ENCODE results near the gene NEUROG1.
"Not testable (repeated sequence)": the region's sequence is repeated elsewhere in the genome, so short reads cannot be mapped to it uniquely, and the experiment has no call there.

NEUROG1 gene

DNA sequence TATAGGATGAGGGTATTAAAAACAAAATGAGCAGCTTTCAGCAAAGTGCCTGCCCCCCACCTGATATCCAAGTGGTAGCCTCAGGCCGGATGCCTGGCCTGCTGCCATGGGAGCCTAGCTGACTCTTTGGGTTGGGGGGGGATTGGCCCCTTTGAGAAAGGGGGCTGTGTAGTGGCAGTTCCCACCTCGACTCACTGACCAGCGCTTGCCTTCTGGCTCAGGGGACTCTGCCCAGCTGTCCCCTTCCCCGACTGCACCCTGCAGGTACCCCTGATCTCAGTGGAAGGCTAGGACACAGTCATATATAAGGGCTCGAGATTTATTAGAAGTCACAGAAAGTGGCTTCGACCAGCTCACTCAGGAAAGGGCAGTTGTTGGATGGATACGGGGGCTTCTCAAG lies 1.5 kb upstream of the NEUROG1 start:
- DNase-seq, result no peak

- no peak for DNase-seq
These were observed 344 bp downstream of the NEUROG1 start for GRCh38 chr5:135535420-135535819.

- no peak for DNase-seq
These were observed 950 bp downstream of the NEUROG1 start for GRCh38 chr5:135534609-135535419.

- no peak for DNase-seq
These were observed 2.0 kb downstream of the NEUROG1 start for GRCh38 chr5:135533794-135534193.

GRCh38 chr5:135533334-135533733 lies 2.4 kb downstream of the NEUROG1 start:
- no peak for DNase-seq

DNA sequence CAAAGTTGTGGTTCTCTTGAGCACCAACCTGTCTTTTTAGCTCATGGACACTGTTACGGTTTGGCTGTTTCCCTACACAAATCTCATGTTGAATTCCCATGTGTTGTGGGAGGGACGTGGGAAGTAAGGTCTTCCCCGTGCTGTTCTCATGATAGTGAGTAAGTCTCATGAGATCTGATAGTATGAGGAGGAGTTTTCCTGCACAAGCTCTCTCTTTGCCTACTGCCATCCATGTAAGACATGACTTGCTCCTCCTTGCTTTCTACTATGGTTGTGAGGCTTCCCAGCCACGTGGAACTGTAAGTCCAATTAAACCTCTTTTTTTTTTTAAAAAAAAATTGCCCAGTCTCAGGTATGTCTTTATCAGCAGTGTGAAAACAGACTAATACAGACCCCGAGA lies 6.2 kb downstream of the NEUROG1 start:
- DNase-seq, result not testable (repeated sequence)

DNA sequence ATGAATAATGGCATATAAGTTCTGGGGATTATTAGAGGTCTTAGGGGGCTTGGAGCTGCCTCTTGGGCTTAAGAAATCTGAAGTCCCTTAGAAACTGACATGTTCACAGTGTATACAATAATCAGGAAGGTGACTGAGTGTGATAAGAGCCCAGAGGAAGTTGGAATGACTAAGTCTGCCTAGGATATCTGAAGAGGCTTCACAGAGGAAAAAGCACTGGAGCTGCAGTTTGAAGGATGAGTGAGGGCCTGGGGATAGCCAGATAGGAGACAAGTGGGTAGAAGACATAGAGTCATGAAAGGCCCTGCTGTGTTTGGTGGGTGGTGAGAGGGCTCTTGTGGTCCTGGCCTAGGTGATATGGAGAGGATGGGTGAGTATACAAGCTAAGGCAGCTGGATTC lies 8.8 kb downstream of the NEUROG1 start:
- no peak for DNase-seq

DNA sequence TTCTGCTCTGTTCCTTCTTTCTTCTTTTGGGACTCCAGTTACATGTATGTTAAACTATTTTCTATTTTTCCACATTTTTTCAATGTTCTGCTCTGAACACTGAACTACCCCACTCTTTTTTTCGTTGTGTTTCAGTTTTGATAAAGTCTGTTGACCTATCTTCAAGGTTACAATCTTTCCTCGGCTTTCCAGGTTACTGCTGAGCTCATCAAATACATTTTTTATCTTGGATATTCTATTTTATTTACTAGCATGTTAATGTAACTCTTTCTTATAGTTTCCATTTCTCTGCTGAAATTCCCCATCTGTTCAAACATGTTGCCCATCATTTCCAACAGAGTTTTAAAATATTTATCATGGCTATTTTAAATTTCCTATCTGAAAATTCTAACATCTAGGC lies 13.8 kb downstream of the NEUROG1 start:
- DNase-seq, result no peak

GRCh38 chr5:135517631-135518030 lies 18.1 kb downstream of the NEUROG1 start:
- DNase-seq, result no peak

DNA sequence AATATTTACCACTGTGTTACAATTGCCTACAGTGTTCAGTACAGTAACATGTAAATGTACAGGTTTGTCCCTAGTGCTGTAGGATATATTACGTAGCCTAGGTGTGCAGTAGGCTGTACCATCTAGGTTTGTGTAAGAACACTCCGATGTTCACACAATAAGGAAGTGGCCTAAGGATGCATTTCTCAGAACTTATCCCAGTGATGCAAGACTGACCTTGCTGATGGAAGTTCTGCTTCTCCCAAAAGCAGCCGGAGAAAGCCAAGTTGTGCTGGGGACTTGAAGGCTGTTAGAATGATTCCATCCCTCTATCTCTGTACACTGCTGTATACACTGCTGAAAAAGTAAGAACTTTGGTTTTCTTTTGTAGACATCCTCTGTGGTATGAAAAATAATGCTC lies 21.6 kb downstream of the NEUROG1 start:
- no peak for DNase-seq

GRCh38 chr5:135511761-135512575 lies 23.8 kb downstream of the NEUROG1 start:
- no peak for DNase-seq

DNA sequence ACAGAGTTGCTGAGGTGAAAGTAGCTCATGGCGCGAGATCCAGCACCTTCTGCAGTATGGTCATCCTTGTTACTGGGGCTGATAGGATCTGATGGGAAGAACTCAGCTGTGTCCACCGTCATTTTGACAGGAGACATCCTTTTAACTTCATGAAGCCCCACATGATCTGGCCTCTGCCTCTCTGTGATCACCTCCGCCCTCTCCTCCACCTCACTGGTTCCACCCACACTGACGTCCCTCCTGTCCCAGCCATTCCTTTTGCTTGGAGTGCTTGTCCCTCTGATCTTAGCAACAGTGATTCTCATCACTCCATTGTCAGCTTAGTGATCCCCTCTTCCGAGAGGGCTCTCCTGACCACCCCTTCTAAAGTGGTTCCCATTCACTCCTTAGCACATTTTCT lies 25.8 kb downstream of the NEUROG1 start:
- DNase-seq, result no peak

GRCh38 chr5:135508496-135509005 lies 27.2 kb downstream of the NEUROG1 start:
- no peak for DNase-seq

GRCh38 chr5:135505973-135506372 lies 29.8 kb downstream of the NEUROG1 start:
- peak; percentile 76 for DNase-seq

GRCh38 chr5:135504376-135504775 lies 31.4 kb downstream of the NEUROG1 start:
- DNase-seq, result no peak

GRCh38 chr5:135503871-135504270 lies 31.9 kb downstream of the NEUROG1 start:
- no peak for DNase-seq

DNA sequence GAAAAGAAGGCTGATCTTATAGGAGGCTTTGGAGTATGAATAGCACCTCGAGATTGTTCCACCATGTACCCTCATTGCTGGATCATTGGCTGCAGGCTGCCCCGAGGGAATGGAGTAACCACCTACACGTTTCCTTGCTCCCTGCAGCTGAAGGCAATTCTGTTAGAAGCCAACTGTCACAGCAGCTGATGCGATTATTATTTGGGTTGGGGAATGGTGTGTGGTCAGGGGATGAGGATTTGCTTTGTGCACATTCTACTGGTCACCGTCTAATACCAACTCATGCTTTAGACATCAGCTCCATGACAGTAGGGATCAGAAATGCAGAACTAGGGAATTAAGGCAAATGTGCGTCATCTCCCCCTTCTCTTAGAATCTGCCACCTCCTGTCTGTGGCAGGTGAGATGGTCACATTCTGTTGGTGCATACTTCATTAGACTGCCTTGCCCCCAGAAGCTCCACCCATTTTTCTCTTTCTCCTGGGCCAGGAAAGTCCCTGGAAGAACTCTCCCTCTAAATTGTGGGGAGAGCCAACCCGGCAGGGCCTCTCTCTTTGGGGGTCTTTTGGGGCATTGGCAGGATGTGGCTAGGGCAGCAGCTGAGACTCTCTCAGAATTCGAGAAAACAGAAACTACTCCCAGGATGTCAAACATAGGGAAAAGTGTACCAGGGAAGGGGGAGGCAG lies 32.8 kb downstream of the NEUROG1 start:
- no peak for DNase-seq

- DNase-seq, result no peak
These were observed 33.8 kb downstream of the NEUROG1 start for GRCh38 chr5:135501965-135502364.

- DNase-seq, result no peak
These were observed 37.1 kb downstream of the NEUROG1 start for GRCh38 chr5:135498637-135498995.

DNA sequence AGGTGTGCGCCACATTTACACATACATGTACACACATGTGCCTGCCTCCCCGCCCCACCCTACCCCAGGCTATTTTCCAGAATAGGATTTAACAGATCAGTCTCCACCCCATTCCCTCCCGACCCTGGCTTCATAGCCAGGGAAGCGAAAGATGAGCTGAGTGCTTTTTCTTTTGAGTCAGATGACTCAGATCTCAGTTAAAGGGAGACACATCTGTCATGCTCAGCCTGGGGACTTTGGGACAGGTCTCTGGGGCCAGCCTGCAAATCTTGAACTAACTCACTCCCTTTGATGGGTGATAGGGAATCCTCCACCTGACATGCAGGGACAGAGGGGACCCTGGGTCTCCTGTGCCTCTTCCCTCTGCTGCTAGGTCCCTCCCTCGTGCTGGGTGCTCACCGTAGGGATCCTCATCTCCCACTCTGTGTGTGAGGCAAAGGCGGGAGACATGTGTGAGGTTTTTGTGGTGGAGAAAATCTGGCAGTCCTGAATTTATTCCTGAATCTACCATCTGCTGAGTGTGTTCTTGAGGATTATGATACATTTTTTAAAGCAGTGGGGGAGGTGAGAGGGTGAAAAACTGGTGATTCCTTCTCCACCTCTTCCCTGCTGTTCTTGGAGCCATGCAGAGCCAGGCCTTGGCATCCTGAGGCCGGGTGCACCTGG lies 37.7 kb downstream of the NEUROG1 start:
- DNase-seq, result no peak

GRCh38 chr5:135495531-135495930 lies 40.2 kb downstream of the NEUROG1 start:
- not testable (repeated sequence) for DNase-seq

- no peak for DNase-seq
These were observed 41.6 kb downstream of the NEUROG1 start for GRCh38 chr5:135494196-135494595.

Data from fibroblast of skin of scalp (primary cell).